ENCODE measurements around the gene OR6S1.

GRCh38 chr14:20602583-20602982, 38.9 kb downstream of the OR6S1 start:
- TF ChIP-seq CTCF (tag by site-specific recombination; IDR thresholded peaks at IDR 0.05) (no peak), ZFP69B (tag by site-specific recombination; IDR thresholded peaks at IDR 0.05) (no peak), ZBTB48 (tag by site-specific recombination; IDR thresholded peaks at IDR 0.05) (no peak), ZNF302 (tag by site-specific recombination; IDR thresholded peaks at IDR 0.05; ENCODE audit: low read depth) (no peak)
- TF ChIP-seq, protein P1, sequence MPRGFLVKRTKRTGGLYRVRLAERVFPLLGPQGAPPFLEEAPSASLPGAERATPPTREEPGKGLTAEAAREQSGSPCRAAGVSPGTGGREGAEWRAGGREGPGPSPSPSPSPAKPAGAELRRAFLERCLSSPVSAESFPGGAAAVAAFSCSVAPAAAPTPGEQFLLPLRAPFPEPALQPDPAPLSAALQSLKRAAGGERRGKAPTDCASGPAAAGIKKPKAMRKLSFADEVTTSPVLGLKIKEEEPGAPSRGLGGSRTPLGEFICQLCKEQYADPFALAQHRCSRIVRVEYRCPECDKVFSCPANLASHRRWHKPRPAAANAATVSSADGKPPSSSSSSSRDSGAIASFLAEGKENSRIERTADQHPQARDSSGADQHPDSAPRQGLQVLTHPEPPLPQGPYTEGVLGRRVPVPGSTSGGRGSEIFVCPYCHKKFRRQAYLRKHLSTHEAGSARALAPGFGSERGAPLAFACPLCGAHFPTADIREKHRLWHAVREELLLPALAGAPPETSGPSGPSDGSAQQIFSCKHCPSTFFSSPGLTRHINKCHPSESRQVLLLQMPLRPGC (tag by site-specific recombination; IDR thresholded peaks at IDR 0.05), result no peak

Measured in HEK293 (cell line).